Upper lobe of left lung (tissue), 4 donors: ENCODE measurements around the gene CRYBG1.

Experiments
- EP300 ChIP-seq, 4 donors: sonication (generic); formaldehyde crosslinking; IDR thresholded peaks; one replicate each; pipeline ENCODE4 v1.5.1; 2017; ENCODE audit warnings: antibody characterized with exemption in 4 of 4, control low read depth in 2 of 4
- POLR2A ChIP-seq, 4 donors: fragments of 450-650 bp; IDR thresholded peaks; one replicate each; pipeline ENCODE4 v1.5.1; 2016 to 2017; ENCODE audit warnings: antibody characterized with exemption in 4 of 4, mild to moderate bottlenecking in 2 of 4
- TF ChIP-seq, protein P1 (sequence below), 6 experiments: fragments of 450-650 bp in 4 of 6; fragments of 200-600 bp in 2 of 6; sonication (generic) in 2 of 6; IDR thresholded peaks; one replicate each; pipeline ENCODE4 v1.5.1; 2016 to 2019; ENCODE audit warnings: antibody characterized with exemption in 6 of 6

- TF ChIP-seq, protein P1, sequence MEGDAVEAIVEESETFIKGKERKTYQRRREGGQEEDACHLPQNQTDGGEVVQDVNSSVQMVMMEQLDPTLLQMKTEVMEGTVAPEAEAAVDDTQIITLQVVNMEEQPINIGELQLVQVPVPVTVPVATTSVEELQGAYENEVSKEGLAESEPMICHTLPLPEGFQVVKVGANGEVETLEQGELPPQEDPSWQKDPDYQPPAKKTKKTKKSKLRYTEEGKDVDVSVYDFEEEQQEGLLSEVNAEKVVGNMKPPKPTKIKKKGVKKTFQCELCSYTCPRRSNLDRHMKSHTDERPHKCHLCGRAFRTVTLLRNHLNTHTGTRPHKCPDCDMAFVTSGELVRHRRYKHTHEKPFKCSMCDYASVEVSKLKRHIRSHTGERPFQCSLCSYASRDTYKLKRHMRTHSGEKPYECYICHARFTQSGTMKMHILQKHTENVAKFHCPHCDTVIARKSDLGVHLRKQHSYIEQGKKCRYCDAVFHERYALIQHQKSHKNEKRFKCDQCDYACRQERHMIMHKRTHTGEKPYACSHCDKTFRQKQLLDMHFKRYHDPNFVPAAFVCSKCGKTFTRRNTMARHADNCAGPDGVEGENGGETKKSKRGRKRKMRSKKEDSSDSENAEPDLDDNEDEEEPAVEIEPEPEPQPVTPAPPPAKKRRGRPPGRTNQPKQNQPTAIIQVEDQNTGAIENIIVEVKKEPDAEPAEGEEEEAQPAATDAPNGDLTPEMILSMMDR (IDR thresholded peaks at IDR 0.05) = no peak
- TF ChIP-seq EP300 (IDR thresholded peaks at IDR 0.05) = no peak
- no peak for TF ChIP-seq POLR2A (IDR thresholded peaks at IDR 0.05)
These were observed 174.5 kb downstream of the CRYBG1 start for GRCh38 chr6:106535012-106535411.
